Dendritic cell treated with granulocyte-macrophage colony-stimulating factor and Interleukin-4, amounts not matched to agents 40 ng/mL and 50 ng/mL, for 4 days (primary cell): ENCODE results near the gene TRA2A.
A peak's percentile ranks its signal among the peaks of the same experiment; 100 is the strongest.

ENCODE experiments used
- H3K27ac Mint-ChIP-seq: one replicate; pipeline ENCODE4 v1.8.0; 2022; ENCODE audit warnings: mild to moderate bottlenecking, mixed read lengths
- H3K27me3 Mint-ChIP-seq: one replicate; pipeline ENCODE4 v1.8.0; 2022; ENCODE audit warnings: mild to moderate bottlenecking, mixed read lengths
- H3K36me3 Mint-ChIP-seq: one replicate; pipeline ENCODE4 v1.8.0; 2022; ENCODE audit warnings: low read depth, mixed read lengths
- H3K4me1 Mint-ChIP-seq: one replicate; pipeline ENCODE4 v1.8.0; 2022; ENCODE audit warnings: low read depth, mixed read lengths
- H3K4me3 Mint-ChIP-seq: one replicate; pipeline ENCODE4 v1.8.0; 2022; ENCODE audit warnings: mild to moderate bottlenecking, moderate library complexity, mixed read lengths
- H3K9me3 Mint-ChIP-seq: one replicate; pipeline ENCODE4 v1.8.0; 2022; ENCODE audit warnings: mixed read lengths
- intact Hi-C: fragments of 100-400 bp; cut with micrococcal nuclease; formaldehyde crosslinking; loops from one replicate; pipeline ENCODE4 v1.15.0; 2022

Gene TRA2A

DNA sequence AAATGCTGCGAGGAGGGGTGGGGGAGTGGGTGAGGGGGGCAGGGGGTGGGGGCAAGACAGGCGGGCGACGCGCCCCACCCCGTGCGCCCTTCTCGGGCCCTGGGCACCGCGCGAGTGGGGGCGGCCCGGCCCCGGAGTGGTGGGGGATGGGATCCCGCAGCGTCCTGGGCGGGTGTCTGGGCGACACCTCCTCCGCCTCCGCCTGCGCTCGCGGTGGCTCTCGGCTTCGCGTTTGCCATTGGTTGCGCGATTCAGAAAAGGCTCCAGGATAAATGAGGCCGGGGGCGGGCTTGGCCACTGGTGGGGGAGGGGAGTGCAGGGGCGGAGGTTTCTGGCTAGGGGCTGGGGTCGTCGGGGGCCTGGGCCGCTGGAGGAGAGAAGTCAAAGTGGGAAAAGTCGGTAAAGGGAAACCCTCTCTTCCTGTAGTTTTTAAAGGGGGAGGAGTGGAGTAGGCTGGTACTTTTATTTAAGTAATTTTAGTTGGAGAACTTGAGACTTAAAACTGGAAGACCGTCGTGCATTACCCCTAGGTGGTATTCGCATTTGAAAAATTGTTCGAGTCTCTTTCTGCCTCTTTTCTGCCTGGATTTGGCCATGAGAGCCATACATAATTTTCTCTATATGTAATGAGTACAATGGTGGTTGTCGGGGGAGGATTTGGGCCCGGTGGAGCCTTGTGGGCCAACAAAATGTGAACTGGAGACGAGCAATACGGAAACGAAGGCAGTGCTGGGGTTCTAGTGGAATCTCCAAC is 60.5 kb downstream of the TRA2A start:
- H3K4me1 Mint-ChIP-seq = peaks cover 52% of the 10 kb centered on the region
- H3K9me3 Mint-ChIP-seq = no peaks in the 10 kb centered on the region
- H3K36me3 Mint-ChIP-seq = no peaks in the 10 kb centered on the region
- peaks cover 78% of the 10 kb centered on the region for H3K27me3 Mint-ChIP-seq
- peak overlapping the region; percentile 77 for H3K4me3 Mint-ChIP-seq
- intact Hi-C loops = loop anchor here (5.0 to 10.0 kb wide), 2 partner anchors 174 to 286 kb away; partner anchors contain the start of genes MALSU1 and NUP42
- H3K27ac Mint-ChIP-seq = no peak overlapping the region

DNA sequence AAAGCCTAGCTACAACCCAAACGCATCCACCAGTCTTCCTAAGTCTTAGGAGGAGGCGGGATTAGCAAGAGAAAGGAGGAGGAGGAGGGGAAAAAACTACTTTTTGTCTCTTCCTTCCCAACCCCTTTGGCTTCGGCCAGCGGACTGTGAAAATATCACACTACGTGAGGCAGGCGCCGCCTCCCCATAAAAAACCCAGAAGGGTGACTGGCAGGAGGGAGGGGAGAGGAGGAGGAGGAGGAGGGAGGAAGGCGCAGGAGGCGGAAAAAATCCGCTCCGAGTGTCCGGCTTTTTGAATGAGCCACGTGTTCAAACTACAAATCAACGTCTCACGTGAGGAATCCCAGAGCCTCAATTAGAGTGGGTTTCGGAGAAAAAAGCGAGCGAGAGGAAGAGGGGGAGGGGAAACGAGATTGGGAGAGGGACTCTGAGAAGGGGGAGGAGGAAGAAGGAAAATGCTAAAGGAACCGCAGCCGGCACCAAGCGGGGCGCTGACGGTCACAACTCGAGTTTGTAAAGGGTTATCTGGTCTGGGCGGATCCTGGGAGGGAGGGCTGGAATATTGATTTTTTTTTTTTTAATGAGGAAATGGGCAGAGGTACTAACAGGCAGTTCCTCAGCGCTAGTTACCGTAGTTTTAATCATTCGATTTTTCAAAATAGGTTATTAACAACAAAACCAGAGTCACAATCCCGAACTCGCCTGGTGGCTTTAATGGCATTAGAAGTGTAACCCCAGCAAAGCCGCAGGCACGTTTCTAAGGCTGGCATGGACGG is 61.3 kb downstream of the TRA2A start, which contains the start of gene IGF2BP3:
TSS of gene IGF2BP3 (minus strand) at position 162 of the 776 bp plus-strand sequence. CDS start 381 bp downstream, outside the sequence.
- peaks cover 52% of the 10 kb centered on the region for H3K4me1 Mint-ChIP-seq
- H3K27ac Mint-ChIP-seq = no peak within 1 kb of the TSS

DNA sequence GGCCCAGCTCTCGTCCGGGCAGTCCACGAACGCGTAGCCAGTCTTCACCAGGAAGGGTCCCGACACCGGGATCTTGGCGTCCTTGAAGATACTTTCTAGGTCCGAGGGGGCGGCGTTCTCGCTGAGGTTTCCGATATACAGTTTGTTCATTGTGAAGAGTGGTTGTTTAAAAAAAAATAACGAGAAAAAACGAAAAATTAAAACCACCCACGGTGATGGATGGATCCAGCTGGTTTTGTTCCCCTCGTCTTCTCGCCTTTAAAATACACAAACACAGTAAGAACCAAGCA is 61.9 kb downstream of the TRA2A start:
- intact Hi-C loops = loop anchor here (5.0 to 10.0 kb wide), 2 partner anchors 173 to 285 kb away; partner anchors contain the start of genes MALSU1 and NUP42
- Mint-ChIP-seq H3K4me1 (peaks cover 51% of the 10 kb centered on the region), H3K36me3 (no peaks in the 10 kb centered on the region), H3K9me3 (no peaks in the 10 kb centered on the region), H3K27ac (no peak overlapping the region), H3K27me3 (peaks cover 84% of the 10 kb centered on the region), H3K4me3 (peak overlapping the region; percentile 77)

More for the DNA sequence above, 61.3 kb downstream of the TRA2A start, which contains the start of gene IGF2BP3:
- peaks cover 83% of the 10 kb centered on the region for H3K27me3 Mint-ChIP-seq
- peak within 1 kb of the TSS; percentile 77 for H3K4me3 Mint-ChIP-seq
- H3K9me3 Mint-ChIP-seq = no peaks in the 10 kb centered on the region
- intact Hi-C loops = loop anchor here (5.0 to 10.0 kb wide), 2 partner anchors 173 to 286 kb away; partner anchors contain the start of genes MALSU1 and NUP42
- no peaks in the 10 kb centered on the region for H3K36me3 Mint-ChIP-seq

DNA sequence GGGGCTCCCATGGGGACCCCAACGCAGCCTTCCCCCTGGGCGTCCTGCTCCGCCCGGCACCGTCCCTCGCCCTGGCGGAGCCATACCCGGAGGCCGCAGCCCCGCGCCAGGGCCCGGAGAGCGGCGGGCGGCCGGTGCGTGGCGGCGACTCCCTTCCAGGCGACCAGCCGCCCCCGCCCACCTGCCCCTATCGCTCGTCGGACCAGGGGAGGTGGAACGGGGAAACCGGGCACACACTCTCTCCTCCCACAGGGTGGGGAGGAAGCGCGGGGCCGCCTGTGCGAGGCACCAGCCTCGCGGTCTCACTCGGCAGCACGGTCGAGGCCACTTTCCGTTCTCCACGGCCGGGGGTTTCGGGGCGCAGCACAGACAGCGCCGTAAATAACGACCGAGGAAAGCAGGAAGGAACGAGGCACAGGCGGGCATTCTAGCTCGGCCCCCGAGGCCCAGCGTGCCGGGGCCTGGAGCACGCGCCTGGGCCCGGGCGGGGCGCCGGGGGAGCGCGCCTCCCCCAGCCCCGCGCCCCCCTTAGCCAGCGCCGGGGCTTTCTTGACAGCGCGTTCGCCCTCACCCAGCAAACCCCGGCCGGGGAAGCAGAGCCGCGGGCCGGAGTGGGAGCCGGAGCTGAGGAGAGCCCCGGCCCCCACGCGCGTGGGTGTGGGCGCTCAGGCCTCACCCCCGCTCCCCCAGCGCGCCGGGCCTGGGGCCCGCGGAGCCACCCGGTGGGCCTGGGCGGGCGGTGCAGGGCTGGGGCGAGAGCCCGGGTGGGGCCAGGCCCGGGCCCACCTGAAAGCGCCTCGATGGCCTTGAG is 62.4 kb downstream of the TRA2A start:
- H3K9me3 Mint-ChIP-seq = no peaks in the 10 kb centered on the region
- H3K27me3 Mint-ChIP-seq = peaks cover 82% of the 10 kb centered on the region
- no peaks in the 10 kb centered on the region for H3K36me3 Mint-ChIP-seq
- peaks cover 45% of the 10 kb centered on the region for H3K4me1 Mint-ChIP-seq
- H3K4me3 Mint-ChIP-seq = peak overlapping the region; percentile 77
- no peak overlapping the region for H3K27ac Mint-ChIP-seq
- intact Hi-C loops = no loop called here

DNA sequence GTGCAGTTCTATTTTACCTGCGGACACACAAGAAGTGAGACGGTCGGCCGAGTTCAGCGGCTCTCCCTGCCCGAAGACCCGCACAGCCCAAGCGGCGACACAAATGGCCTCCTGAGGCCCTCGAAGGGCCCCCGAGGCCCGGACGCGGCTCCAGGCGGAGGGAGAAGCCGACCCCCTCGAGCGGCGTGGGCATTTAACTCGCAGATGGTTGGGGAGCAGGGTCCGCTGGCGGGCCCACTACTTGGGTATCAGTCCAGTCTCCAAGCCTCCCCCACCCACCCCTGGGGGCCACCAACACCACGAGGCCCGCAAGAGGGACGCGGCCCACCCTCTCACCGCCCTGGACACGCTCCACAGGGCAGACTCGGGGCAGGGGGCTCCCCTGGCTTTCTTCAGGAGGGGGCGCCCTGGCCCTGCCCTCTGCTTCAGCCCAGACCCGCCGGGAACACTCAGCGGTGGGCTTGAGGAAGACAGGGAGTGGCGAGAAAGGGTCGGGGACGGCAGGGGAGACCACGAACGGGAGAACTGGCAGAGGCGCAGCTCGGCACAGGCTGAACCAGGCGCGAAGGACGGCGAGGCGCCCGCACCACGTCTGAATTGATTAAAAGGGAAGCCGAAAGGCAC is 63.1 kb downstream of the TRA2A start:
- no peak overlapping the region for H3K27ac Mint-ChIP-seq

DNA sequence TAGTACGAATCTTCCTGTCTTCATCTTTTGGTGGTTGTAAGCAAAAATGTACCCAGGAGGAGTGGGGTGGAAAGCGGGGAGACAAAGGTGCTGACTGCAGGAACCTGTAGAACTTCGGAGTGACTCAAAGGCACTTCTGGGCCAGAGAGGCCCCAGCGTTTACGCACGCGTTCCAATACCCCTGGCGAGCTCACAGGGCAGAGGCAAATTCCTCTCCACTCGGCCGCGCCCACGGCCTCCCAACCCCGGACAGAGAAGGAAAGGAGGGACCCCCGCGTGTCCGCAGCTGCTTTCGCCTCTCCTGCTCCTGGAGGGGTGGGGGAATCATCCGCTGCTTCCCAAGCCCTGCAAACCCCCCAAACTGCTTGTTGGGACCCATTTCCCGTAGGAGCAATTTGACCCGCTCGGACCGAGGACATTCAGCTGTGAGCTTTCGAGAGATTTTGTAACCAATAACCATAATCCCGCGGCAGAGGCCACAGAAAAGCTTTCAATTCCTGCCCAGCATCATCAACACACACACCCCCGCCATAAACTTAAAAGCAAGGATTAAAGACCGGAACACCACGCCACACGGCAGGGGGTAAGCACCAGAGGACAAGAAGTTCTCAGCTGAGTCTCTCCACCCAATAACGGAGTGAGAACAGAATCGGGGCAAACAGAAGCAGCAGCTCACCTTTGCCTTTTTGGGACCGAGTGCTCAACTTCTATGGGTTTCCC is 63.8 kb downstream of the TRA2A start:
- Mint-ChIP-seq H3K27ac (no peak overlapping the region), H3K4me1 (peaks cover 40% of the 10 kb centered on the region), H3K4me3 (peak overlapping the region; percentile 44), H3K9me3 (no peaks in the 10 kb centered on the region), H3K36me3 (no peaks in the 10 kb centered on the region), H3K27me3 (peaks cover 82% of the 10 kb centered on the region)
- intact Hi-C loops = no loop called here

More for the DNA sequence above, 63.1 kb downstream of the TRA2A start:
- intact Hi-C loops = no loop called here
- Mint-ChIP-seq H3K9me3 (no peaks in the 10 kb centered on the region), H3K4me3 (peak overlapping the region; percentile 52), H3K27me3 (peaks cover 82% of the 10 kb centered on the region), H3K4me1 (peaks cover 40% of the 10 kb centered on the region), H3K36me3 (no peaks in the 10 kb centered on the region)

DNA sequence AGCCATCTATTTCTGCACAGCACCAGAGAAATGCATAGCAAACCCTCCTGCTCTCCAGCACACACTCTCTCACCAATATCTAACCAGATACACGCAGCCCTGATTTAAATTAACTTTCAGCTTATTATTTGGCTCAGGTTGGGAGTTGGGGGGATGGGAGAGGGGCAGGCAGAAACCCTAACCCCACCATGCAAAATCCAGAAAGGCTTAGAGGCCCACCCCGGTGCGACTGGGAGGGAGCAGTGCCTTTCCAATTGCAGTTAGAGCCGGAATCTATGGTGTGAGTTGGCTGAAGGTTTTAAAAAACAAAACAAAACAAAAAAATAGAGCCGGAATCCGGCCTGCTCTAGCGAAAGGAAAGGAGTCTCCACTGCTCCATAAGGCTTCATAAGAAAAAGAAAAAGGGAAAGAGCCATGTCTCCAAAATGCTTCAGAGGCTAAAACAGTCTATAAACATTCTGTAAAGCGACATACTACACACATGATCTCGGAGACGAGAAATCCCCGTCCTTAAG is 64.4 kb downstream of the TRA2A start:
- H3K4me3 Mint-ChIP-seq = no peak overlapping the region
- intact Hi-C loops = no loop called here
- H3K27ac Mint-ChIP-seq = no peak overlapping the region
- H3K36me3 Mint-ChIP-seq = no peaks in the 10 kb centered on the region
- H3K27me3 Mint-ChIP-seq = peaks cover 83% of the 10 kb centered on the region
- peaks cover 40% of the 10 kb centered on the region for H3K4me1 Mint-ChIP-seq
- no peaks in the 10 kb centered on the region for H3K9me3 Mint-ChIP-seq

DNA sequence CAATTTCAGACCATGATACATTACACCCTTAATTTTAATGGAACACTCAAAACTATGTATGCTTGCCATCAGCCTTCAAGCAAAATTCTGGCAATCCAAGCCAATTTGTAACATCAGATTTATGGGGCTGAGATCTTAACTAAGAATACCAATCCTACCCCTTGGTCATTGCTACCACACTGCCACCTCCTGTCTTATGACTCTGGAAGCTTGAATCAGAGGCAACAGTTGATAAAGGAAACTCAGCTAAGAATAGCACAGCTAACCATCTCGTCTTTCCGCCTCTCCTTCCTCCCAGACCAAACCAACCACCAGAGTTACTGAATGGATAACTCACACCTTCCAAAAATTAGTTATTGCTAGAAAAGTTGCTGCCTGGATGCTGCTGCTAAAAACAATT is 68.9 kb downstream of the TRA2A start:
- no peak overlapping the region for H3K4me3 Mint-ChIP-seq
- no peaks in the 10 kb centered on the region for H3K36me3 Mint-ChIP-seq
- intact Hi-C loops = no loop called here
- peaks cover 7% of the 10 kb centered on the region for H3K4me1 Mint-ChIP-seq
- peaks cover 80% of the 10 kb centered on the region for H3K27me3 Mint-ChIP-seq
- H3K27ac Mint-ChIP-seq = no peak overlapping the region
- H3K9me3 Mint-ChIP-seq = no peaks in the 10 kb centered on the region

DNA sequence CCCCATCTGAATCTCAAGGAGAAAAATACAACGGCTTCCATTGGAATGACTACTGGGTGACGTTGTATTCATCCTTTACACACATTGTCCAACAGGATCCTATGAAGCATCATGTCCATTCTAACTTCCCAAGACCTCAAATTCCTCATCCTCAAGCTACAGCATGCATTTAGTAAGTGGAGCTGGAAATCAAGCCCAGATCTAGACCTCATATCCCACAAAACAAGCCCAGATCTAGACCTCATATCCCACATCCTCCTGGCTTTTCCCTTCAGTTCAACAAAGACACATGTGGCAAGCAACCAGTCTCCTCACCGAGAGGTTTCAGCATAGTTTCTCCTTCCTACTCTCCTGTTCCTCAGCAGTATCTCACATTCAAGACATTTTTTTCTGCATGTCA is 73.7 kb downstream of the TRA2A start:
- Mint-ChIP-seq H3K27me3 (peaks cover 63% of the 10 kb centered on the region), H3K4me3 (no peak overlapping the region), H3K4me1 (no peaks in the 10 kb centered on the region), H3K36me3 (no peaks in the 10 kb centered on the region), H3K9me3 (no peaks in the 10 kb centered on the region), H3K27ac (no peak overlapping the region)
- intact Hi-C loops = no loop called here

DNA sequence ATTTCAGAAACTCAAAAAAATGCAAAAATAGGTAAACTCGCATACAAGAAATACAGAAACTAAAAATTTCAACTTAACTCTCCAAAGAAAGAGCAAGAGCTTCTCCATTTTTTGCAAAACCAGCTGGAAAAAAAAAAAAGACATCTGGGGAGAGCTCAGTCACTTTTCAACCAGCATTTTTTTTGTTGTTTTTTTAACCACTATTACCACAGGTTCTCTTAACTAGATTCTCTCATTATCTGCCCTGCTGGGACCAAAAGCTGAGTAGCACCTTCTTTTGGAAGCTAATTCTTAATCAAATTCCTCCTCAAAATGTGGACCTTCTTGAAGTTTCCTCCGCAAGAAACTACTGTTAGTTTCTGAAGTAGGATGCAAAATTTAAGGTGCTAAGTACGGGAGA is 75.7 kb downstream of the TRA2A start:
- H3K4me3 Mint-ChIP-seq = no peak overlapping the region
- no peaks in the 10 kb centered on the region for H3K36me3 Mint-ChIP-seq
- intact Hi-C loops = no loop called here
- no peak overlapping the region for H3K27ac Mint-ChIP-seq
- no peaks in the 10 kb centered on the region for H3K9me3 Mint-ChIP-seq
- no peaks in the 10 kb centered on the region for H3K4me1 Mint-ChIP-seq
- peaks cover 48% of the 10 kb centered on the region for H3K27me3 Mint-ChIP-seq

DNA sequence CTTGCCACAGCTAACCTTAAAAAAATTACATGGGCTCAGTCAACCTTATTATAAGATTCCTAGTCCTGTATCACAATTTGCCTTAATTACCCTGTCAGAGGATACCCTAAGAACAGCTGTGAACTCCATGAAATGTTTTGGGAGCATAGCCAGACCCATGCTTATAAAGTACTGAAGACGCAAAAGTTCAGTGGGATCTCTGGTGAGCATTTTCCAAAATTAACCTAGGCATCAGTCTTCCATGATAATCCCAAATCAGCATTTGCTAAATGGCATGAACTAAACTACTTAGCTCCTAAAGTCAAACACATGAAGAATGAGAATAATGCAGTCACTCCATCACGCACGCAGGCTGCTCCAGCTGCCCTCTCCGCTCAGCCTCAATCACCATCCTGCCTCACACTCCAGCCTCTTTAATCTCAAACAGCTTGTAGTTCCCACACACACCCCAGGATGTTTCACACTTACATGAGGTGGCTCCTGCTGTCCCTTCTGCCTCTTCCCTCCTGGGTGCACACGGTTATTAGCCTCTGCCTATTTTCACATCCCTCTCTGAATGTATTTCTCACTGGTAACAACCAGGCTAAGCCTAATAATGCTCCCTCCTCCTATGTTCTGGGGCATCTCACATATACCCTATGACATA is 76.8 kb downstream of the TRA2A start:
- no peak overlapping the region for H3K4me3 Mint-ChIP-seq
- H3K9me3 Mint-ChIP-seq = no peaks in the 10 kb centered on the region
- intact Hi-C loops = no loop called here
- peaks cover 41% of the 10 kb centered on the region for H3K27me3 Mint-ChIP-seq
- H3K36me3 Mint-ChIP-seq = no peaks in the 10 kb centered on the region
- H3K4me1 Mint-ChIP-seq = no peaks in the 10 kb centered on the region
- no peak overlapping the region for H3K27ac Mint-ChIP-seq
